ENCODE measurements around the gene TSN.

DNA sequence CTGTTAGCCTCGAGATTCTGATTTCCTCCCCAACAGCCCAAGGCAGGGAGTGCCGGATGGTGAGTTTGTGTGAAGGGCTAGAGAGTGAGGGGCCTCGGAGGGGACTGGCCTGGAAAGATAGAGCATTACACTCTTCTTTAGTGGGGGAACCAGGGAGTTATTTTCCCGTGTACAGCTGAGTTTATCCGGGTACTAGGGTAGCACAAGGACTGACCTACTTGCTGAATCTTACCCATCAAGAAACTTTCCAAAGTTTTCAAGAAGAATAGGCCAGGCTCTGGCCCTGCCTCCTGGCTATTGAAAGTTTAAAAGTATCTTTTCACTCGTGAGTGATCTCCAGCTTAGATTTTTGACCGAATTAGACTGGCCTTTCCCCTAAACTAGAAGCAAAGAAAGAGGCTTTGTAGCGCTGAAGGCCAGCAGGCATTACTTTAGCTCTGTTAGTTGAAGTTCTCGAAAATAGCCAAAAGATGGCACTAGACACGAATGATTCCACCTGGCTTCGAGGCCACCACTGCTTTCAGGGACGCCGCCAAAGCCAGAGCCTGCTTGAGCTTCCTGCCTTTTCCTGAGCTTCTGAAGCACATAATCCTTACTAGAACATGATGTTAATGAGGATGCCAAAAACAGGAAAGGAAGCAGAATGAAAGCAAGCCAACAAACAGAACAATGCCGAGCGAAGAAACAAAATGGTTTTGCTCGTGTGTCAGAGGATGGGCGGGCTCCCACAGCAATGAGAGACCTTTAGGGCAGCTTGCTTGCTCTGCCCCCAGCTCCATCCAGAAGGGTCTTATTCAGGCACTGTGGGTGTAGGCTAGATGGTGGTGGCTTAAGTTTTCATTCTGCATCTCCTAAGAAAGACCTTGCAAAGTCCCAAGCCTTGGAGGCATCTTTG is 55.8 kb downstream of the TSN start:
- TF ChIP-seq CHD4 (IDR thresholded peaks at IDR 0.05; ENCODE audit: insufficient read depth, insufficient replicate concordance, low read depth, low read length, poor library complexity, severe bottlenecking) = no peak
- TF ChIP-seq, protein P1, sequence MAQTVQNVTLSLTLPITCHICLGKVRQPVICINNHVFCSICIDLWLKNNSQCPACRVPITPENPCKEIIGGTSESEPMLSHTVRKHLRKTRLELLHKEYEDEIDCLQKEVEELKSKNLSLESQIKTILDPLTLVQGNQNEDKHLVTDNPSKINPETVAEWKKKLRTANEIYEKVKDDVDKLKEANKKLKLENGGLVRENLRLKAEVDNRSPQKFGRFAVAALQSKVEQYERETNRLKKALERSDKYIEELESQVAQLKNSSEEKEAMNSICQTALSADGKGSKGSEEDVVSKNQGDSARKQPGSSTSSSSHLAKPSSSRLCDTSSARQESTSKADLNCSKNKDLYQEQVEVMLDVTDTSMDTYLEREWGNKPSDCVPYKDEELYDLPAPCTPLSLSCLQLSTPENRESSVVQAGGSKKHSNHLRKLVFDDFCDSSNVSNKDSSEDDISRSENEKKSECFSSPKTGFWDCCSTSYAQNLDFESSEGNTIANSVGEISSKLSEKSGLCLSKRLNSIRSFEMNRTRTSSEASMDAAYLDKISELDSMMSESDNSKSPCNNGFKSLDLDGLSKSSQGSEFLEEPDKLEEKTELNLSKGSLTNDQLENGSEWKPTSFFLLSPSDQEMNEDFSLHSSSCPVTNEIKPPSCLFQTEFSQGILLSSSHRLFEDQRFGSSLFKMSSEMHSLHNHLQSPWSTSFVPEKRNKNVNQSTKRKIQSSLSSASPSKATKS (CRISPR knock-in tag; IDR thresholded peaks at IDR 0.05) = no peak
- TF ChIP-seq, protein P2, sequence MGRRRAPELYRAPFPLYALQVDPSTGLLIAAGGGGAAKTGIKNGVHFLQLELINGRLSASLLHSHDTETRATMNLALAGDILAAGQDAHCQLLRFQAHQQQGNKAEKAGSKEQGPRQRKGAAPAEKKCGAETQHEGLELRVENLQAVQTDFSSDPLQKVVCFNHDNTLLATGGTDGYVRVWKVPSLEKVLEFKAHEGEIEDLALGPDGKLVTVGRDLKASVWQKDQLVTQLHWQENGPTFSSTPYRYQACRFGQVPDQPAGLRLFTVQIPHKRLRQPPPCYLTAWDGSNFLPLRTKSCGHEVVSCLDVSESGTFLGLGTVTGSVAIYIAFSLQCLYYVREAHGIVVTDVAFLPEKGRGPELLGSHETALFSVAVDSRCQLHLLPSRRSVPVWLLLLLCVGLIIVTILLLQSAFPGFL (CRISPR knock-in tag; IDR thresholded peaks at IDR 0.05) = no peak
- TF ChIP-seq FOXM1 (IDR thresholded peaks at IDR 0.05; ENCODE audit: low read depth) = no peak
- no peak for TF ChIP-seq FOXM1 (CRISPR knock-in tag; IDR thresholded peaks at IDR 0.05; ENCODE audit: low read depth)
- TF ChIP-seq ZNF655 (CRISPR knock-in tag; IDR thresholded peaks at IDR 0.05) = no peak
- TF ChIP-seq ELK1 (CRISPR knock-in tag; IDR thresholded peaks at IDR 0.05) = no peak
- no peak for TF ChIP-seq BHLHE40 (IDR thresholded peaks at IDR 0.05; ENCODE audit: low read length)
- no peak for TF ChIP-seq SMAD3 (CRISPR knock-in tag; conservative IDR thresholded peaks at IDR 0.05)
- no peak for TF ChIP-seq SIX5 (IDR thresholded peaks at IDR 0.05; ENCODE audit: borderline replicate concordance in 1 of 2, insufficient read depth in 1 of 2, low read depth in 1 of 2, low read length in 2 of 2)
- no peak for TF ChIP-seq MAX (CRISPR knock-in tag; IDR thresholded peaks at IDR 0.05)
- TF ChIP-seq ZNF76 (CRISPR knock-in tag; IDR thresholded peaks at IDR 0.05; ENCODE audit: borderline replicate concordance) = no peak
- TF ChIP-seq, protein P3, sequence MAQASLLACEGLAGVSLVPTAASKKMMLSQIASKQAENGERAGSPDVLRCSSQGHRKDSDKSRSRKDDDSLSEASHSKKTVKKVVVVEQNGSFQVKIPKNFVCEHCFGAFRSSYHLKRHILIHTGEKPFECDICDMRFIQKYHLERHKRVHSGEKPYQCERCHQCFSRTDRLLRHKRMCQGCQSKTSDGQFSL (CRISPR knock-in tag; IDR thresholded peaks at IDR 0.05) = no peak
- TF ChIP-seq, protein P3 (tag; IDR thresholded peaks at IDR 0.05) = no peak
- no peak for TF ChIP-seq TFAP4 (CRISPR knock-in tag; IDR thresholded peaks at IDR 0.05; ENCODE audit: borderline replicate concordance)
- no peak for TF ChIP-seq STAT5B (CRISPR knock-in tag; IDR thresholded peaks at IDR 0.05)
